GM12891 (cell line): ENCODE measurements around the gene YDJC.

Experiments
- DNase-seq: peaks from one replicate; pipeline ENCODE4 v3.0.0; 2011; ENCODE audit warnings: low spot score; ENCODE audit not compliant: insufficient read length
- FAIRE-seq: peaks from 2 replicates; lab custom pipeline; 2011; peaks lifted over from hg19 to GRCh38; lab: Jason Lieb, UNC
- PAX5 ChIP-seq: IDR thresholded peaks from 2 replicates; pipeline ENCODE4 v1.6.1; 2011; ENCODE audit warnings: low read length, moderate library complexity, mild to moderate bottlenecking; ENCODE audit not compliant: insufficient read depth, severe bottlenecking
- POLR2A ChIP-seq: IDR thresholded peaks from 2 replicates; pipeline ENCODE4 v1.6.1; 2011; ENCODE audit warnings: low read depth, low read length, control low read depth
- POLR2AphosphoS5 ChIP-seq: IDR thresholded peaks from 2 replicates; pipeline ENCODE4 v1.6.1; 2011; ENCODE audit warnings: low read depth, low read length, control low read depth
- POU2F2 ChIP-seq: IDR thresholded peaks from 2 replicates; pipeline ENCODE4 v1.6.1; 2011; ENCODE audit warnings: low read depth, mild to moderate bottlenecking, control low read depth, low read length, moderate library complexity
- SPI1 ChIP-seq: IDR thresholded peaks from 2 replicates; pipeline ENCODE4 v1.6.1; 2011; ENCODE audit warnings: low read depth, low read length, control low read depth
- TAF1 ChIP-seq: IDR thresholded peaks from 2 replicates; pipeline ENCODE4 v1.6.1; 2011; ENCODE audit warnings: low read depth, low read length, control low read depth

Gene YDJC

DNA sequence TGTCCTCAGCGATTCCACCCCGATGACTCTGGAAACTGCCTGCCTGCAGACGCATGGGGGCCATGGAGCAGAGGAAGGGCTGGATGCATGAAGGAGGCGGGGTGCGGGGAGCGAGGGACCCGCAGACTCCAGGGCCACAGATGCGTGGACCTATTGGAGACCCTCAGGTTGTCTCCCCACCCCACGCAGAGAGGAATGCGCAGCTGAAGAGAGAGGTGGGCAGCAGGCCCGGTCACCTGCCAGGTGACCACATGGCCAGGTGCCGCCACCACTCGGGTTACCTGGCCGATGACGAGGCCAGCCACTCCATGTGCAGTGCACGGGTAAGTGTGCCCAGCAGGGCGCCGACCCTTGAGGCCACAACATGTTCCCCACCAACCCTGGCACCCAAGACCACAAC, 3.1 kb upstream of the YDJC start:
- FAIRE-seq (no peak), DNase-seq (no peak)
- TF ChIP-seq SPI1: no peak
- no peak for TF ChIP-seq PAX5
- TF ChIP-seq POU2F2: no peak
- no peak for TF ChIP-seq TAF1
- no peak for TF ChIP-seq POLR2A

DNA sequence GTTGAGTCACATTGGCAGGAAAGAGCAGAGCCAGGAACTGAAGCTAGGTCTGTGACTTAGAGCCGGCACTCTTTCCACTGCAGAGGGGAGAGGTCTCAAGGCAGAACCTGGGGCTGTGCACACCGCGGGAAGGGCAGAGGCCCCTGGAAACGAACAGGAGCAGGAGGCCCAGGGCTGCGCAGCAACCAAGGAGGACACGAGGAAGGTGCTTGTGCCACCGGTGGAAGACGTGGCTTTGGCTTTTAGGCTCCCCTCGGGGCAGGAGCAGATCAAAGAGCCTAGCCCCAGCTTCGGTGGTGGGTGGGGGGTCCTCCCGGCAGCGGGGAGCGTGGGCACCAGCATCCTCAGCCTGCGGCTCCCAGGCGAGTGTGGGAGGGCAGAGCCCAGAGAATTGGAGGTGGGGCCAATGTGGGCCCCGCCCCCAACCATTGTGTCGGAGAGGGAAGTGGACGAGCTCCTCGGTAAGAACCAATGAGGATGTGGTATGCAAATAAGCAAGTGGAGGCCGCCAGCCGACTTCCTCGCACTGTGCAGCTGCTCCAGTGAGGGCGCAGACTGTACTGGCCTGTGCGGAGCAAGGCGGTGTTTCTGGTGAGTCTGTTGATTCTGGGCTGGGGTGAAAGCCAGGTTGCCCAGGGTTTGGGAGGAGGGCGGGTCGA, 2.5 kb upstream of the YDJC start, which contains the start of gene CCDC116:
Gene CCDC116, plus strand, starts transcription at position 524 of the 659 bp plus-strand sequence. CDS start 422 bp downstream, outside the sequence.
- no peak for FAIRE-seq
- peak; percentile 44 for DNase-seq
- TF ChIP-seq POLR2AphosphoS5 (no peak), POLR2A (no peak), TAF1 (no peak), SPI1 (no peak), POU2F2 (peak; percentile 12; the same call in 1 of the 2 replicates), PAX5 (no peak)

- TF ChIP-seq SPI1: no peak
- no peak for TF ChIP-seq POU2F2
- no peak for TF ChIP-seq PAX5
- no peak for TF ChIP-seq POLR2A
- no peak for TF ChIP-seq POLR2AphosphoS5
- no peak for TF ChIP-seq TAF1
- FAIRE-seq: no peak
- DNase-seq: no peak
Measured at GRCh38 chr22:21631025-21631424, 1.2 kb upstream of the YDJC start.

GRCh38 chr22:21628386-21629254, 1.2 kb downstream of the YDJC start:
- DNase-seq: no peak
- TF ChIP-seq POU2F2 (no peak), POLR2A (no peak), PAX5 (no peak)
- FAIRE-seq: no peak

- DNase-seq (no peak), FAIRE-seq (peak; percentile 20)
- no peak for TF ChIP-seq TAF1
- TF ChIP-seq POLR2A: 0 out of 2 replicates have a peak, but pooled peaks have one; percentile 33
- no peak for TF ChIP-seq POU2F2
- no peak for TF ChIP-seq SPI1
- no peak for TF ChIP-seq PAX5
- no peak for TF ChIP-seq POLR2AphosphoS5
Measured at GRCh38 chr22:21626735-21627469, 2.9 kb downstream of the YDJC start.

DNA sequence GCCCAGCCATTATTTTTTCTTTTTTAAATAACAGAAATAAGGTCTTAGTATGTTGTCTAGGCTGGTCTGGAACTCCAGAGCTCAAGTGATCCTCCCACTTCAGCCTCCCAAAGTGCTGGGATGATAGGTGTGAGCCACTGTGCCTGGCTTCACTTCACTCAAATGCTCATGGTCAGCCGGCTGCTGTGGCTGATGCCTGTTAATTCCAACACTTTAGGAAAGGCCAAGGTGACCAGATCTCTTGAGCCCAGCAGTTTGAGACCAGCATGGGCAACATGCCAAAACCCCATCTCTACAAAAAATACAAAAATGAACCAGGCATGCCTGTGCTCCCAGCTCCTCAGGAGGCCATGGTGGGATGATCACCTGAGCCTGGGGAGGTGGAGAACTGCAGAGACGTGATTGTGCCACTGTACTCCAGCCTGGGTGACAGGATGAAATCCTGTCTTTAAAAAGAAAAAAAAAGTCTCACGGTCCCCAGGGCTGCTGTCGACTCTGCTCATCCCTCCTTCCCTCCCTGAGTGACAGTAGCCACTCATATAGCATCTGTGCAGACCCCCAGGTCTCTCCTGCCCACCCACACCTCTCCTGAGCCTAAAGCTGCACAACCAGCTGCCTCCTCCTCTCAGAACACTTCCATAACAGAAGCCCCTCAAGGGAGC, 3.6 kb downstream of the YDJC start:
- FAIRE-seq: no peak
- DNase-seq: no peak
- no peak for TF ChIP-seq POLR2AphosphoS5
- no peak for TF ChIP-seq PAX5
- no peak; the same call in 1 of the 2 replicates for TF ChIP-seq POLR2A
- no peak for TF ChIP-seq TAF1
- no peak for TF ChIP-seq POU2F2
- no peak for TF ChIP-seq SPI1

GRCh38 chr22:21624880-21625791, 4.7 kb downstream of the YDJC start:
- DNase-seq (no peak), FAIRE-seq (no peak)
- TF ChIP-seq POLR2A (peak; percentile 65), POU2F2 (peak; percentile 39; the same call in 1 of the 2 replicates), POLR2AphosphoS5 (peak; percentile 47; the same call in 1 of the 2 replicates), TAF1 (no peak)
